IMR-90 (cell line): ENCODE measurements around the gene LRATD1. TPM values are rescaled to one million over a fixed set of nuclear protein-coding genes. Genes with fewer than 3 reads are reported as not detected.

Experiments used
- ATAC-seq: fragments of 200-7000 bp; cut with Tn5 transposase; 2 replicates; pipeline ENCODE4 v1.9.1; 2020; ENCODE audit warnings: low read depth, mild to moderate bottlenecking, moderate library complexity
- BruUV-seq: library from RNA; stranded (reverse); fragments of 400-500 nt; replicated peaks from 2 replicates; lab custom pipeline; 2021; lab: Mats Ljungman, UMichigan
- CTCF ChIA-PET: fragments of 300-600 bp; formaldehyde crosslinking; extraction: SDS; loops from one replicate; lab custom pipeline; 2021; ENCODE audit warnings: antibody characterized with exemption; lab: Yijun Ruan, JAX
- POLR2A ChIA-PET: fragments of 300-600 bp; sonication (Branson Sonifier 250); formaldehyde crosslinking; loops from one replicate; lab custom pipeline; 2022; ENCODE audit warnings: antibody characterized with exemption; ENCODE audit not compliant: unreplicated experiment; lab: Charles Lee
- DNase-seq: peaks from one replicate; pipeline ENCODE4 v3.0.0; 2013
- H2AFZ ChIP-seq: replicated peaks from 2 replicates; pipeline ENCODE3; 2013; ENCODE audit warnings: low read length, mild to moderate bottlenecking; ENCODE audit not compliant: poor library complexity
- H2AK5ac ChIP-seq: 2 replicates; pipeline ENCODE4 v1.6.1; 2013; ENCODE audit warnings: low read depth, low read length, inconsistent platforms
- H2AK9ac ChIP-seq: replicated peaks from 2 replicates; pipeline ENCODE3; 2013; ENCODE audit warnings: mild to moderate bottlenecking, low read depth, low read length, moderate library complexity; ENCODE audit not compliant: poor library complexity
- H2BK120ac ChIP-seq: 2 replicates; pipeline ENCODE4 v1.6.1; 2013; ENCODE audit warnings: low read depth, low read length, inconsistent platforms
- H2BK15ac ChIP-seq: 3 replicates; pipeline ENCODE4 v1.6.1; 2013; ENCODE audit warnings: low read depth, low read length, inconsistent platforms
- H2BK20ac ChIP-seq: 2 replicates; pipeline ENCODE4 v1.6.1; 2013; ENCODE audit warnings: low read depth, mild to moderate bottlenecking, inconsistent platforms, low read length, moderate library complexity
- H2BK5ac ChIP-seq: 2 replicates; pipeline ENCODE4 v1.6.1; 2013; ENCODE audit warnings: mild to moderate bottlenecking, low read depth, low read length, inconsistent platforms; ENCODE audit not compliant: poor library complexity, severe bottlenecking
- H3K14ac ChIP-seq: replicated peaks from 2 replicates; pipeline ENCODE4 v1.6.1; 2013; ENCODE audit warnings: low read depth, low read length, inconsistent platforms
- H3K18ac ChIP-seq: 2 replicates; pipeline ENCODE4 v1.6.1; 2013; ENCODE audit warnings: low read depth, low read length, control low read depth
- H3K23ac ChIP-seq: 2 replicates; pipeline ENCODE4 v1.6.1; 2013; ENCODE audit warnings: low read depth, low read length, inconsistent platforms
- H3K27ac ChIP-seq: 2 replicates; pipeline ENCODE4 v1.5.1; 2013; ENCODE audit warnings: mild to moderate bottlenecking, control low read depth, low read length; ENCODE audit not compliant: insufficient read depth
- H3K27me3 ChIP-seq: 2 replicates; pipeline ENCODE4 v1.6.1; 2013; ENCODE audit warnings: low read length; ENCODE audit not compliant: control insufficient read depth, insufficient read depth
- H3K36me3 ChIP-seq: 2 replicates; pipeline ENCODE4 v1.6.1; 2013; ENCODE audit warnings: low read length, mixed read lengths; ENCODE audit not compliant: control insufficient read depth, insufficient read depth
- H3K4ac ChIP-seq: 2 replicates; pipeline ENCODE4 v1.6.1; 2013; ENCODE audit warnings: low read depth, low read length, inconsistent platforms
- H3K4me1 ChIP-seq: 2 replicates; pipeline ENCODE4 v1.6.1; 2013; ENCODE audit warnings: low read length, mixed read lengths; ENCODE audit not compliant: control insufficient read depth, insufficient read depth
- H3K4me2 ChIP-seq: 2 replicates; pipeline ENCODE4 v1.6.1; 2013; ENCODE audit warnings: low read depth, mild to moderate bottlenecking, control low read depth, low read length, moderate library complexity
- H3K4me3 ChIP-seq: 2 replicates; pipeline ENCODE4 v1.5.1; 2013; ENCODE audit warnings: low read depth, mild to moderate bottlenecking, control low read depth, low read length, moderate library complexity; ENCODE audit not compliant: insufficient read depth
- H3K56ac ChIP-seq: 2 replicates; pipeline ENCODE4 v1.6.1; 2013; ENCODE audit warnings: low read length, inconsistent platforms; ENCODE audit not compliant: insufficient read depth; ENCODE audit errors: extremely low read depth
- H3K79me1 ChIP-seq, 2 experiments: 2 replicates each; pipeline ENCODE4 v1.6.1; 2013; ENCODE audit warnings: low read length in 2 of 2, inconsistent platforms in 1 of 2, low read depth in 1 of 2
- H3K9ac ChIP-seq: 2 replicates; pipeline ENCODE4 v1.6.1; 2013; ENCODE audit warnings: low read depth, low read length, control low read depth
- H3K9me1 ChIP-seq: 2 replicates; pipeline ENCODE4 v1.6.1; 2013; ENCODE audit warnings: low read length, inconsistent platforms; ENCODE audit not compliant: insufficient read depth
- H3K9me3 ChIP-seq: 2 replicates; pipeline ENCODE4 v1.6.1; 2013; ENCODE audit warnings: low read length; ENCODE audit not compliant: control insufficient read depth, insufficient read depth
- H4K20me1 ChIP-seq: 2 replicates; pipeline ENCODE4 v1.6.1; 2013; ENCODE audit warnings: low read length, inconsistent platforms; ENCODE audit not compliant: insufficient read depth
- H4K5ac ChIP-seq: 2 replicates; pipeline ENCODE4 v1.6.1; 2013; ENCODE audit warnings: mild to moderate bottlenecking, low read depth, low read length, control low read depth
- H4K8ac ChIP-seq, 2 experiments: 2 replicates each; pipeline ENCODE4 v1.6.1; 2013; ENCODE audit warnings: low read depth in 2 of 2, low read length in 2 of 2, control low read depth in 1 of 2, inconsistent platforms in 1 of 2
- H4K91ac ChIP-seq: 2 replicates; pipeline ENCODE4 v1.6.1; 2013; ENCODE audit warnings: low read depth, low read length, inconsistent platforms; ENCODE audit not compliant: insufficient read depth
- BHLHE40 ChIP-seq: fragments of 150-350 bp; IDR thresholded peaks from 2 replicates; pipeline ENCODE4 v1.6.1; 2016; ENCODE audit warnings: mild to moderate bottlenecking, low read depth, low read length
- CEBPB ChIP-seq: IDR thresholded peaks from 2 replicates; pipeline ENCODE4 v1.6.1; 2012; ENCODE audit warnings: low read depth, low read length, improper control_type of control experiment
- CHD1 ChIP-seq: IDR thresholded peaks from 2 replicates; pipeline ENCODE4 v1.6.1; 2012; ENCODE audit warnings: low read depth, low read length, improper control_type of control experiment
- MAFK ChIP-seq: IDR thresholded peaks from 2 replicates; pipeline ENCODE4 v1.6.1; 2012; ENCODE audit warnings: low read depth, low read length, improper control_type of control experiment
- MAZ ChIP-seq: IDR thresholded peaks from 2 replicates; pipeline ENCODE4 v1.6.1; 2012; ENCODE audit warnings: low read depth, mild to moderate bottlenecking, low read length, improper control_type of control experiment, moderate library complexity, borderline replicate concordance
- MXI1 ChIP-seq: IDR thresholded peaks from 2 replicates; pipeline ENCODE4 v1.6.1; 2012; ENCODE audit warnings: low read depth, mild to moderate bottlenecking, low read length, moderate library complexity, borderline replicate concordance
- NFE2L2 ChIP-seq: fragments of 150-350 bp; IDR thresholded peaks from 2 replicates; pipeline ENCODE4 v1.6.1; 2016; ENCODE audit warnings: low read depth, mild to moderate bottlenecking, low read length
- POLR2A ChIP-seq: IDR thresholded peaks from 2 replicates; pipeline ENCODE4 v1.6.1; 2012; ENCODE audit warnings: mild to moderate bottlenecking, low read depth, low read length
- RFX5 ChIP-seq: IDR thresholded peaks from 2 replicates; pipeline ENCODE4 v1.8.0; 2012; ENCODE audit warnings: low read depth, mild to moderate bottlenecking, low read length, moderate library complexity
- SMC3 ChIP-seq: fragments of 150-350 bp; IDR thresholded peaks from 2 replicates; pipeline ENCODE4 v1.6.1; 2016; ENCODE audit warnings: low read depth, mild to moderate bottlenecking, antibody characterized with exemption, low read length, moderate library complexity
- WGBS, 2 experiments: methylation state at CpG; one replicate each; pipeline versions ENCODE4 v1.1.5 to v1.1.7; 2013; ENCODE audit warnings: missing lambda C conversion rate in 2 of 2; ENCODE audit not compliant: insufficient read length in 1 of 2; ENCODE audit errors: extremely low coverage in 2 of 2; 5-methylcytosine and 5-hydroxymethylcytosine counted together
- dilution Hi-C: fragments of 300-500 bp; cut with HindIII; formaldehyde crosslinking; loops from one replicate; pipeline ENCODE4 v1.14.3; 2018; ENCODE audit warnings: low sequenced_read_pairs; ENCODE audit not compliant: unreplicated experiment
- in situ Hi-C: fragments of 300-500 bp; cut with MboI; formaldehyde crosslinking; loops from 3 replicates; pipeline ENCODE4 v1.14.3; 2019; ENCODE audit warnings: low sequenced_read_pairs, inconsistent platforms, mixed read lengths
- intact Hi-C: fragments of 100-400 bp; cut with micrococcal nuclease; formaldehyde crosslinking; loops from 2 replicates; pipeline ENCODE4 v1.10.0; 2022
- polyA plus RNA-seq, 3 experiments: library from polyadenylated mRNA; depleted of rRNA; stranded (reverse); fragments of >200 nt; gene quantifications; 2 replicates each; pipeline ENCODE4 v1.2.3, GENCODE V29; 2012; ENCODE audit warnings: low replicate concordance in 1 of 3
- total RNA-seq: library from RNA; depleted of rRNA; stranded (reverse); fragments of >200 nt; gene quantifications from 2 replicates; pipeline ENCODE4 v1.2.3, GENCODE V29; 2012
- TF ChIP-seq, protein P1 (sequence below): fragments of 150-350 bp; IDR thresholded peaks from 2 replicates; pipeline ENCODE4 v1.6.1; 2017; ENCODE audit warnings: mild to moderate bottlenecking, antibody characterized with exemption, low read length, low read depth
- TF ChIP-seq, protein P2 (sequence below): conservative IDR thresholded peaks from 2 replicates; pipeline ENCODE4 v1.5.1; 2012; ENCODE audit warnings: mild to moderate bottlenecking, low read depth, low read length, improper control_type of control experiment
- TF ChIP-seq, protein P3 (sequence below): fragments of 150-350 bp; IDR thresholded peaks from 2 replicates; pipeline ENCODE4 v1.6.1; 2016; ENCODE audit warnings: low read depth, mild to moderate bottlenecking, low read length, moderate library complexity, borderline replicate concordance

The LRATD1 gene
- total and polyA plus RNA-seq, 2 of the 4 experiments (the other 2 are of a cell fraction) = 0.18 to 0.60 TPM

DNA sequence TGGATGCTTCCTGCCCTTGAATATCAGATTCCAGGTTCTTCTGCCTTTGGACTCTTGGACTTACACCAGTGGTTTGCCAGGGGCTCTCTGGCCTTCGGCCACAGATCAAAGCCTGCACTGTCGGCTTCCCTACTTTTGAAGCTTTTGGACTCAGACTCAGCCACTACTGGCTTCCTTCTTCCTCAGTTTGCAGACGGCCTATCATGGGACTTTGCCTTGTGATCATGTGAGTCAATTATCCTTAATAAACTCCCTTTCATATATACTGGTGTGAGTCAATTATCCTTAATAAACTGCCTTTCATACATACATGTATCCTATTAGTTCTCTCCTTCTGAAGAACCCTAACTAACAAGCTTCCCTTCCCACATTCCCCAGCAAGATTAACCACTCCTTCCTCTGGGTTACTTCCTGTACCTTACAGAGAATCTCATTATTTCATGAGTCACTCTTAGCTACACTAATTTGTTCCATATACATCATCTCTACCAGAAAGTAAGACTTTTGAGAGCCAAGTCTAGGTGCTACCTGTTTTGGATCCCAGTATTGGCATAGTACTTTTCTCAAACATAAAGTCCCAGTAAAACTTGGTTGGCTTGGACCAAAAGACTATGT is 31.3 kb upstream of the LRATD1 start:
- H3K9ac ChIP-seq = no peak overlapping the region
- in situ Hi-C loops = no loop called here
- no CpG with 5 or more reads among the region's 3 CpGs for WGBS, 2 experiments
- H2AFZ ChIP-seq = no peak overlapping the region
- H3K27me3 ChIP-seq = no peaks in the 10 kb centered on the region
- ChIA-PET CTCF (no interaction called here), POLR2A (no interaction called here)
- H3K4me3 ChIP-seq = no peak overlapping the region
- H2AK5ac ChIP-seq = no peak overlapping the region
- no peak overlapping the region for H2BK5ac ChIP-seq
- intact Hi-C loops = no loop called here
- ATAC-seq = no peak
- TF ChIP-seq RFX5 (no peak), CEBPB (no peak), MXI1 (no peak), MAZ (no peak), CHD1 (no peak), MAFK (no peak), NFE2L2 (no peak), BHLHE40 (no peak), SMC3 (no peak), POLR2A (no peak)
- TF ChIP-seq, protein P1, sequence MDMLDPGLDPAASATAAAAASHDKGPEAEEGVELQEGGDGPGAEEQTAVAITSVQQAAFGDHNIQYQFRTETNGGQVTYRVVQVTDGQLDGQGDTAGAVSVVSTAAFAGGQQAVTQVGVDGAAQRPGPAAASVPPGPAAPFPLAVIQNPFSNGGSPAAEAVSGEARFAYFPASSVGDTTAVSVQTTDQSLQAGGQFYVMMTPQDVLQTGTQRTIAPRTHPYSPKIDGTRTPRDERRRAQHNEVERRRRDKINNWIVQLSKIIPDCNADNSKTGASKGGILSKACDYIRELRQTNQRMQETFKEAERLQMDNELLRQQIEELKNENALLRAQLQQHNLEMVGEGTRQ = no peak
- TF ChIP-seq, protein P2, sequence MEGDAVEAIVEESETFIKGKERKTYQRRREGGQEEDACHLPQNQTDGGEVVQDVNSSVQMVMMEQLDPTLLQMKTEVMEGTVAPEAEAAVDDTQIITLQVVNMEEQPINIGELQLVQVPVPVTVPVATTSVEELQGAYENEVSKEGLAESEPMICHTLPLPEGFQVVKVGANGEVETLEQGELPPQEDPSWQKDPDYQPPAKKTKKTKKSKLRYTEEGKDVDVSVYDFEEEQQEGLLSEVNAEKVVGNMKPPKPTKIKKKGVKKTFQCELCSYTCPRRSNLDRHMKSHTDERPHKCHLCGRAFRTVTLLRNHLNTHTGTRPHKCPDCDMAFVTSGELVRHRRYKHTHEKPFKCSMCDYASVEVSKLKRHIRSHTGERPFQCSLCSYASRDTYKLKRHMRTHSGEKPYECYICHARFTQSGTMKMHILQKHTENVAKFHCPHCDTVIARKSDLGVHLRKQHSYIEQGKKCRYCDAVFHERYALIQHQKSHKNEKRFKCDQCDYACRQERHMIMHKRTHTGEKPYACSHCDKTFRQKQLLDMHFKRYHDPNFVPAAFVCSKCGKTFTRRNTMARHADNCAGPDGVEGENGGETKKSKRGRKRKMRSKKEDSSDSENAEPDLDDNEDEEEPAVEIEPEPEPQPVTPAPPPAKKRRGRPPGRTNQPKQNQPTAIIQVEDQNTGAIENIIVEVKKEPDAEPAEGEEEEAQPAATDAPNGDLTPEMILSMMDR = no peak
- TF ChIP-seq, protein P3, sequence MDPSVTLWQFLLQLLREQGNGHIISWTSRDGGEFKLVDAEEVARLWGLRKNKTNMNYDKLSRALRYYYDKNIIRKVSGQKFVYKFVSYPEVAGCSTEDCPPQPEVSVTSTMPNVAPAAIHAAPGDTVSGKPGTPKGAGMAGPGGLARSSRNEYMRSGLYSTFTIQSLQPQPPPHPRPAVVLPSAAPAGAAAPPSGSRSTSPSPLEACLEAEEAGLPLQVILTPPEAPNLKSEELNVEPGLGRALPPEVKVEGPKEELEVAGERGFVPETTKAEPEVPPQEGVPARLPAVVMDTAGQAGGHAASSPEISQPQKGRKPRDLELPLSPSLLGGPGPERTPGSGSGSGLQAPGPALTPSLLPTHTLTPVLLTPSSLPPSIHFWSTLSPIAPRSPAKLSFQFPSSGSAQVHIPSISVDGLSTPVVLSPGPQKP = no peak
- no peak overlapping the region for H3K56ac ChIP-seq
- no peak overlapping the region for H2BK20ac ChIP-seq
- no TSS peak for BruUV-seq
- no peak overlapping the region for H4K5ac ChIP-seq
- H4K8ac ChIP-seq = no peak overlapping the region
- H3K23ac ChIP-seq = no peak overlapping the region
- no peak overlapping the region for H3K14ac ChIP-seq
- no peak overlapping the region for H2BK120ac ChIP-seq
- no peak overlapping the region for H3K18ac ChIP-seq
- H3K36me3 ChIP-seq = no peaks in the 10 kb centered on the region
- H3K9me3 ChIP-seq = no peaks in the 10 kb centered on the region
- H4K91ac ChIP-seq = no peak overlapping the region
- H3K79me1 ChIP-seq = no peaks in the 10 kb centered on the region
- no peaks in the 10 kb centered on the region for H3K9me1 ChIP-seq
- no peaks in the 10 kb centered on the region for H4K20me1 ChIP-seq
- DNase-seq = no peak
- H3K4ac ChIP-seq = no peak overlapping the region
- dilution Hi-C loops = no loop called here
- no peaks in the 10 kb centered on the region for H3K4me1 ChIP-seq
- no peak overlapping the region for H3K27ac ChIP-seq
- H2BK15ac ChIP-seq = no peak overlapping the region
- no peak overlapping the region for H3K4me2 ChIP-seq
- no peak overlapping the region for H2AK9ac ChIP-seq
